Measurements from ENCODE around the gene LRIG3.

DNA sequence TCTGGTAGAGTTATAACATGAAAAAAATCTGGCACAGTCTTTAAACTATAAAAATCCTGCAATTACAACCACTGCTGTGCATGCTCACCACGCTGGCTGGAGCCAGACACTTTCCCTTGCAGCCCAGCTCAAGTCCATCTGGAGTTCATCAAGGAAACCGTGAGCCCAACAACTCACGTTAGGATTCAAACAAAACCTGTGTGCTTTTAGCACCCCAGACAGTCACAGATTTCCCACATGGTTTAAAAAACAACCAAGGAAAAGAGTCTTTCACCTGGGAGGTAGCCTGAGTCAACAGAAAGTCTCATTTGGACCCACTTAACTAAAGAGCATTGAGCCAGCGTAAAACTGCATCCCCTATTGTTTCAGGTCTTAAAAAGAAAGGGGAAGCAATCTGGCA, 4.7 kb downstream of the LRIG3 start:
- TF ChIP-seq, protein P1, sequence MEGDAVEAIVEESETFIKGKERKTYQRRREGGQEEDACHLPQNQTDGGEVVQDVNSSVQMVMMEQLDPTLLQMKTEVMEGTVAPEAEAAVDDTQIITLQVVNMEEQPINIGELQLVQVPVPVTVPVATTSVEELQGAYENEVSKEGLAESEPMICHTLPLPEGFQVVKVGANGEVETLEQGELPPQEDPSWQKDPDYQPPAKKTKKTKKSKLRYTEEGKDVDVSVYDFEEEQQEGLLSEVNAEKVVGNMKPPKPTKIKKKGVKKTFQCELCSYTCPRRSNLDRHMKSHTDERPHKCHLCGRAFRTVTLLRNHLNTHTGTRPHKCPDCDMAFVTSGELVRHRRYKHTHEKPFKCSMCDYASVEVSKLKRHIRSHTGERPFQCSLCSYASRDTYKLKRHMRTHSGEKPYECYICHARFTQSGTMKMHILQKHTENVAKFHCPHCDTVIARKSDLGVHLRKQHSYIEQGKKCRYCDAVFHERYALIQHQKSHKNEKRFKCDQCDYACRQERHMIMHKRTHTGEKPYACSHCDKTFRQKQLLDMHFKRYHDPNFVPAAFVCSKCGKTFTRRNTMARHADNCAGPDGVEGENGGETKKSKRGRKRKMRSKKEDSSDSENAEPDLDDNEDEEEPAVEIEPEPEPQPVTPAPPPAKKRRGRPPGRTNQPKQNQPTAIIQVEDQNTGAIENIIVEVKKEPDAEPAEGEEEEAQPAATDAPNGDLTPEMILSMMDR (IDR thresholded peaks at IDR 0.05): no peak
- no peak for TF ChIP-seq POLR2A (IDR thresholded peaks at IDR 0.05)

All from sigmoid colon (tissue), 3 donors.